Inferior parietal cortex (tissue), 1 donor: ENCODE data around the gene QRSL1.
"Not testable (repeated sequence)": the region's sequence is repeated elsewhere in the genome, so short reads cannot be mapped to it uniquely, and the experiment has no call there.

Source experiments
- DNase-seq: peaks from one replicate; pipeline ENCODE4 v3.0.0-alpha.2; 2016; ENCODE audit errors: extremely low spot score

Gene QRSL1

GRCh38 chr6:106629103-106629858 lies at the start of gene QRSL1, which contains the start of gene RTN4IP1:
TSS of gene QRSL1 (plus strand) at chr6:106629578. CDS start at chr6:106629682, 104 bp downstream.
TSS of gene RTN4IP1 (minus strand) at chr6:106629498. CDS start at chr6:106629021, 477 bp downstream.
- DNase-seq, result peak; percentile 97

DNA sequence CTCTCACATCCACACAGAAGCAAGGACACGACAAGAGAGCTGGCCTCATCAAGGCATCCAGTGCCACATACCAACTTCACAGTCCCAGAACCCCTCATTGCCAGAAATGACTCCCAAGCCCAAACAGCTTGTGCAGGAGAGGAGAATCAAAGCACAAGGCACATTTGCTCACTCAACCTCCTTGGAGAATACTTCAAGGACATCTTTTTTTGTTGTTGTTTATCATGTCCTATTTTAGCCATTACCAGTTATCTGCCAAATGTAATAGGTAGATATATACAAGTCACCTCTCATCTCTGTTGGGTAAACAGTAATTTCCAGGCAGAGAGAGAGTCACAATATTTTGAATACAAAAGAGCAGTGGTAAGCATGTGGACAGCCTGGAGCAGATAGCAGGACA lies 47.9 kb upstream of the QRSL1 start:
- no peak for DNase-seq

GRCh38 chr6:106586815-106587415 lies 42.5 kb upstream of the QRSL1 start:
- DNase-seq, result no peak

- not testable (repeated sequence) for DNase-seq
These were observed 40.4 kb upstream of the QRSL1 start for GRCh38 chr6:106588937-106589336.

GRCh38 chr6:106591111-106591825 lies 38.1 kb upstream of the QRSL1 start:
- DNase-seq, result no peak

GRCh38 chr6:106599440-106599839 lies 29.9 kb upstream of the QRSL1 start:
- no peak for DNase-seq

GRCh38 chr6:106600329-106600728 lies 29.0 kb upstream of the QRSL1 start:
- no peak for DNase-seq

DNA sequence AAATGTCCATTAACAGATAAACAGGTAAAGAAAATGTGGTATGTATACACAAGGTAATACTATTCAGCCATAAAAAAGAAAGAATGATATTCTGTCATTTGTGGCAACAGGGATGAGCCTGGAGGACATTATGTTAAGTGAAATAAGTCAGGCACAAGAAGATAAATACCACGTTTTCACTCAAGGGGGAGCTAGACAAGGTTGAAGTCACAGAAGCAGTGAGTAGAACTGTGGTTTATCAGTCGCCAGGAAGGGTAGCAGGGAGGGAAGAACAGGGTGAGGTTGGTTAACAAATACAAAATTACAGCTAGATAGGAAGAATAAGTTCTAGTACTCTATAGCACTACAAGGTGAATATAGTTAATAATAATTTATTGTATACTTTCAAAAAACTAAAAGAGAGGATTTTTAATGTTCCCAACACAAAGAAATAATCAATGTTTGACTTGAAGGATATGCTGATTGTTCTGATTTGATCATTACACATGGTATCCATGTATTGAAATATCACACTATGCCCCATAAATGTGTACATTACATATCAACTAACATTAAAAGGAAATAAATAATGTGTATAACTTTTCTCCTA lies 21.2 kb upstream of the QRSL1 start:
- DNase-seq, result no peak

DNA sequence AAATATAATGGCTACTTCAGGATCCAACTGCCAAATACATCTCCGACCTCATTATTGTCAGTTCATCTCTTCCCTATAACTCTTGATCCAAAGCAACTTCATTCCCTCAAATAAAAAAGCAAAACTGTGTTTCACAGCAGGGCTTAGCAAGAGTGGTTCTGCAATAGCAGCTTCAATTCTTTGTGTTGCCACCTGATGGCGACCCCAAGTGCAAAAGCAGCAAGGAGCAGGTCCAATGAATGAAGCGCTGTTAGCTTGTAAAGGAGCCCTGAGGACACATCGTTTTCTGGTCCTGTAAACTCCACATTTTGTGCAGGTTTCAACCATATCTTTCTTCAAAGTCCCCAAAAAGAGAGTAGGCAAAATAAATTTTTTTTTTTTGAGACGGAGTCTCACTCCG lies 19.7 kb upstream of the QRSL1 start:
- DNase-seq, result no peak

GRCh38 chr6:106611030-106611429 lies 18.3 kb upstream of the QRSL1 start:
- no peak for DNase-seq

DNA sequence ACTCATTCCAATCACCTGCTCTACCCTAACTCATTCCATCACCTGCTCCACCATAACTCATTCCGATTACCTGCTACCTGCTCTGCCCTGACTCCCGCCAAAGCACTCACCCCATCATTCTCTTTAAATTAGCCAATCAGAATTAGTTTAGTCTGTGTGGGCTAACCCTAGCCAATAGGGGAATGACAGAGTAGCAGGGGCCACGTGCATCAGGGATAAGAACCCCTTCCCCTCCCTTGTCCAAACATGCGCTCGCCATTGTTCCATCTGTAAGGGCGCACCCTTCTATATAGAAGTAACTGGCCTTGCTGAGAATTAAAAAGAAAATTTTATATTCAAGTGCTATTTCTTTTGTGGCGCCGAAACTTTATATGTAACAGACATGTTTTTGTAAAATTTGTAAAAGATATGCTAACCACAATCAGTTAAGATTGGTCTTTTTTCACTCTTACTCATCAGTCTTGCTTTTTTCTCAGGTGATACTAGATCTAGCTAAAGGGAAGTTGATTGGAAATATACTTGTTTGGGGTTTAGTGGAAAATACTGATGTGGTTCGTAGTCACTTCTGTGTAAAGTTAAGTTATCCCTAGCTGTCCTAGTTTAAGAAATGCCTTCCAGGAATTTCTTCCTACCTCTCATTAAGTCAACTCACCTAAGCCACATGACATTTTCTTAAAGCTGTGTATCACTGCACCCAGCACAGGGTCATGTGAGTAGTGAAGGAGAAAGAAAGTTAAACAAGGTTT lies 16.5 kb upstream of the QRSL1 start:
- DNase-seq, result no peak

DNA sequence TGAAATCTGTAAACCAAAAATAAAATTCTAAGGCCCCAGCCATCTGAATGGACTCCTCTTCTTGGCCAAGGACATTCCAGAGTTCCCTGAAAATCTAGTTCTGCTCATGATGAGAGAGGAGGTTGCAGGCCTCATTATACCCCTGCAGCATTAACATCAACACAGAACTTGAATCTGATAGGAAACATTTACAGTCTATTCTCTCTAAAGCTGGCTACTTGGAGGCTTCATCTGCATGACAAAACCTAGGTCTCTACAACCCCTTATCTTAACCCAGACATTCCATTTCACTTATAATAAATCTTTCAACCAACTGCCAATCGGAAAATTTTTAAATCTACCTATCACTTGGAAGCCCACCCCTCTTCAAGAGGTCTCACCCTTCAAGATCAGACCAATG lies 15.8 kb upstream of the QRSL1 start:
- DNase-seq, result no peak

- DNase-seq, result no peak
These were observed 15.2 kb upstream of the QRSL1 start for GRCh38 chr6:106614166-106614565.

- no peak for DNase-seq
These were observed 14.7 kb upstream of the QRSL1 start for GRCh38 chr6:106614592-106615257.

- no peak for DNase-seq
These were observed 12.1 kb upstream of the QRSL1 start for GRCh38 chr6:106617302-106617701.

DNA sequence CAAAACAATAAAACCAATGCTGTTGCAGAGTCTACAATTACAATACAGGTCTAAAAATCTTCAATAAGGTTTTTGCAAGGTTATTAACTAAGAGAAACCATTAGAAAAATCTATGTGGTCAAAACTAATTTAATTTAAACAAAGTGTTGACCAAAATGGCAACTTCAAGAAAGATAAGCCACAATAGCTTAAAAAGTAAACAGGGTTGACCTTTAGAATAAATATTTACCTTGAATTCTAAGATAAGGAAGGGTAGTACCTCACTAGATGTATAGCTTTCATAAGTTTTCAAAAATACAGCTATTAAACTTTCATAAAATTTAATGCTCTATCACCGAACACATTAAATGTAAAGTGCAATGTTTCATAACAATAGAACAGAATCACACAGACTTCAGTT lies 11.5 kb upstream of the QRSL1 start:
- no peak for DNase-seq

GRCh38 chr6:106618324-106618723 lies 11.1 kb upstream of the QRSL1 start:
- no peak for DNase-seq

- DNase-seq, result no peak
These were observed 10.2 kb upstream of the QRSL1 start for GRCh38 chr6:106619223-106619622.

- no peak for DNase-seq
These were observed 8.3 kb upstream of the QRSL1 start for GRCh38 chr6:106620931-106621672.

DNA sequence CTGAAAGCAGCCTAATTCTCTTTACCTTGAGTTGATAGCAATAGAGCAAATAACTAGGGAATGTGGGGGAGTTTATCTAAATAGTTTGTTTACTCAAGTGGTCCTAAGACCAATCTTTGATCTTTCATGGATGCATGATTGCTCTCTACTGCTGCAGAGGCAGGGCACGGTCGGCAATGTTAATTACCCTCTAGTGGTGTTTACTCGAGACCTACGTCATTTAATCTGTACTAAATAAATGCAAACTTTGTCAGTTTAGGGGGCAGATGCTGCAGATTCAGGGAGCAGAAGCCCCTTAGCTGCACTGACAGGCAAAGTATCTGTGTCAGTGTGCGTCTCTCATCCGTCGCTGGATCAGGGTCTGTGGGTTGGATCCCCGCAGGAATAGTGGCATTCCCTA lies 7.0 kb upstream of the QRSL1 start:
- no peak for DNase-seq
